Measurements from ENCODE around the gene FBXO10.
A peak's percentile ranks its signal among the peaks of the same experiment; 100 is the strongest.

Gene FBXO10

GRCh38 chr9:37508834-37509206 is 67.4 kb downstream of the FBXO10 start:
- Histone ChIP-seq H3K4me1 (ENCODE audit: insufficient read depth, low read length, poor library complexity, severe bottlenecking) (peaks cover 2% of the 10 kb centered on the region), H3K27me3 (ENCODE audit: insufficient read depth, low read length, poor library complexity, severe bottlenecking) (no peaks in the 10 kb centered on the region), H3K4me3 (ENCODE audit: low read length, poor library complexity, severe bottlenecking) (no peak overlapping the region), H3K36me3 (ENCODE audit: insufficient read depth, low read length) (peaks cover 14% of the 10 kb centered on the region; the same call in 1 of the 2 replicates), H2AFZ (ENCODE audit: low read length) (no peak overlapping the region), H3K9ac (ENCODE audit: low read depth, low read length, poor library complexity, severe bottlenecking) (no peak overlapping the region), H3K9me3 (ENCODE audit: insufficient read depth, low read depth, low read length) (no peaks in the 10 kb centered on the region), H3K9me2 (replicated peaks; ENCODE audit: low read depth, low read length) (no peaks in the 10 kb centered on the region), H4K20me1 (ENCODE audit: insufficient read depth, low read length, poor library complexity, severe bottlenecking) (no peaks in the 10 kb centered on the region), H3F3A (ENCODE audit: low read depth) (no peaks in the 10 kb centered on the region), H3K4me2 (ENCODE audit: low read depth, low read length, poor library complexity, severe bottlenecking) (no peak overlapping the region), H3K79me2 (ENCODE audit: insufficient read depth, low read length) (no peaks in the 10 kb centered on the region)
- TF ChIP-seq EZH2phosphoT487 (IDR thresholded peaks at IDR 0.05; ENCODE audit: borderline replicate concordance) (no peak), CTCF (conservative IDR thresholded peaks at IDR 0.05; ENCODE audit: low read length) (peak; percentile 39)

GRCh38 chr9:37508135-37508833 is 67.9 kb downstream of the FBXO10 start:
- Histone ChIP-seq H3K27me3 (ENCODE audit: insufficient read depth, low read length, poor library complexity, severe bottlenecking) (no peaks in the 10 kb centered on the region), H3K4me3 (ENCODE audit: low read length, poor library complexity, severe bottlenecking) (no peak overlapping the region), H3F3A (ENCODE audit: low read depth) (no peaks in the 10 kb centered on the region), H3K36me3 (ENCODE audit: insufficient read depth, low read length) (peaks cover 20% of the 10 kb centered on the region; the same call in 1 of the 2 replicates), H3K9me2 (replicated peaks; ENCODE audit: low read depth, low read length) (no peaks in the 10 kb centered on the region), H3K4me1 (ENCODE audit: insufficient read depth, low read length, poor library complexity, severe bottlenecking) (peaks cover 6% of the 10 kb centered on the region), H3K9ac (ENCODE audit: low read depth, low read length, poor library complexity, severe bottlenecking) (no peak overlapping the region), H3K79me2 (ENCODE audit: insufficient read depth, low read length) (no peaks in the 10 kb centered on the region), H3K4me2 (ENCODE audit: low read depth, low read length, poor library complexity, severe bottlenecking) (no peak overlapping the region), H3K9me3 (ENCODE audit: insufficient read depth, low read depth, low read length) (no peaks in the 10 kb centered on the region), H4K20me1 (ENCODE audit: insufficient read depth, low read length, poor library complexity, severe bottlenecking) (no peaks in the 10 kb centered on the region), H2AFZ (ENCODE audit: low read length) (no peak overlapping the region)
- no peak for TF ChIP-seq EZH2phosphoT487 (IDR thresholded peaks at IDR 0.05; ENCODE audit: borderline replicate concordance)
- TF ChIP-seq CTCF (conservative IDR thresholded peaks at IDR 0.05; ENCODE audit: low read length): no peak

- Histone ChIP-seq H3K79me2 (ENCODE audit: insufficient read depth, low read length) (no peaks in the 10 kb centered on the region), H4K20me1 (ENCODE audit: insufficient read depth, low read length, poor library complexity, severe bottlenecking) (no peaks in the 10 kb centered on the region), H3K9me2 (replicated peaks; ENCODE audit: low read depth, low read length) (no peaks in the 10 kb centered on the region), H3K4me2 (ENCODE audit: low read depth, low read length, poor library complexity, severe bottlenecking) (no peak overlapping the region), H3K4me3 (ENCODE audit: low read length, poor library complexity, severe bottlenecking) (no peak overlapping the region), H3K9ac (ENCODE audit: low read depth, low read length, poor library complexity, severe bottlenecking) (no peak overlapping the region), H3F3A (ENCODE audit: low read depth) (no peaks in the 10 kb centered on the region), H3K27me3 (ENCODE audit: insufficient read depth, low read length, poor library complexity, severe bottlenecking) (no peaks in the 10 kb centered on the region), H3K4me1 (ENCODE audit: insufficient read depth, low read length, poor library complexity, severe bottlenecking) (peaks cover 6% of the 10 kb centered on the region), H2AFZ (ENCODE audit: low read length) (no peak overlapping the region), H3K9me3 (ENCODE audit: insufficient read depth, low read depth, low read length) (no peaks in the 10 kb centered on the region), H3K36me3 (ENCODE audit: insufficient read depth, low read length) (peaks cover 26% of the 10 kb centered on the region; the same call in 1 of the 2 replicates)
- no peak for TF ChIP-seq CTCF (conservative IDR thresholded peaks at IDR 0.05; ENCODE audit: low read length)
- TF ChIP-seq EZH2phosphoT487 (IDR thresholded peaks at IDR 0.05; ENCODE audit: borderline replicate concordance): no peak
These were observed 68.5 kb downstream of the FBXO10 start for GRCh38 chr9:37507566-37508134.
